HL-60/S4 (cell line): ENCODE results near the gene DLG2.

Experiments used
- in situ Hi-C: fragments of 300-500 bp; cut with MboI; formaldehyde crosslinking; loops from 2 replicates; pipeline ENCODE4 v1.14.3; 2022; ENCODE audit warnings: low sequenced_read_pairs

The DLG2 gene

GRCh38 chr11:85575388-85575787, 51.8 kb downstream of the DLG2 start:
- in situ Hi-C loops, result no loop called here

DNA sequence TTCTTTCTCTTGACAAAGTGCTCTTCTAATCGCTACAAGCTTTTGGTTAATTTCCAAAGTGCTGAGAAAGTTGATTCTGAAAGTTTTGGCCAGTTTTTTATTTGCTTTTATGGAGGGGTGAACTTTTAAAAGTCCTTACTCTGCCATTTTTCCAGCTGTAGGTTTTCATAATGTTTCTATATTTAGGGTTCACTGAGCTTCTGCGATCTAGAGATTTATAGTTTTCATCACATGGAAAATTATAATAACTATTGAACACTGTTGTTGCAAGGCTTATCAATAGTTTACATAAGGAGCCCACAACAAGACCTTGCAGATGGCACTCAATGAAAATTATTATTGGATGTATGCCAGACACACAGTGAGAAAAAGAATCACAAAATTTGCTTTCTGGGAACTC, 55.1 kb downstream of the DLG2 start:
- in situ Hi-C loops, result no loop called here

DNA sequence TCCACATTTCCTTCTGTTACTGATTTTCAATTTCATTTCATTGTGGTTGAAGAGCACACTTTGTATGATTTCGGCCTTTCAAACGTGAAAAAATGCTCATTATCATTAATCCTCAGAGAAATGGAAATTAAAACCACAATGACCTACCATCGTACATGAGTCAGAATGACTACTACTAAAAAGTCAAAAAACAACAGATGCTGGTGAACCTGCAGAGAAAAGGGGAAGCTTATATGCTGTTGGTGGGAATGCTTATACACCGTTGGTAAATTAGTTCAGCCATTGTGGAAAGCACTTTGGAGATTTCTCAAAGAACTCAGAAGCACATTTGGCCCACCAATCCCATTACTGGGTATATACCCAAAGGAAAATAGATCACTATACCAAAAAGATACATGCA, 57.6 kb downstream of the DLG2 start:
- in situ Hi-C loops, result no loop called here

DNA sequence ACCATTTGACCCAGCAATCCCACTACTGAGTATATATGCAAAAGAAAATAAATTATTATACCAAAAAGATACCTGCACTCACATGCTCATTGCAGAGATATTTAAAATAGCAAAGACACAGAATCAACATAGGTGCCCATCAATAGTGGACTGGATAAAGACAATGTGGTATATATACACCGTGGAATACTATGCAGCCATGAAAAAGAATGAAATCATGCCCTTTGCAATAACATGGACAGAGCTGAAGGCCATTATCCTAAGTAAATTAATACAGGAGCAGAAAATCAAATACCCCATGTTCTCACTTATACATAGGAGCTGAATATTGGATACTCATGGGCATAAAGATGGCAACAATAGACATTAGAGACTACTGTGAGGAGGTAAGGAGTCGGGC, 68.7 kb downstream of the DLG2 start:
- in situ Hi-C loops, result no loop called here

DNA sequence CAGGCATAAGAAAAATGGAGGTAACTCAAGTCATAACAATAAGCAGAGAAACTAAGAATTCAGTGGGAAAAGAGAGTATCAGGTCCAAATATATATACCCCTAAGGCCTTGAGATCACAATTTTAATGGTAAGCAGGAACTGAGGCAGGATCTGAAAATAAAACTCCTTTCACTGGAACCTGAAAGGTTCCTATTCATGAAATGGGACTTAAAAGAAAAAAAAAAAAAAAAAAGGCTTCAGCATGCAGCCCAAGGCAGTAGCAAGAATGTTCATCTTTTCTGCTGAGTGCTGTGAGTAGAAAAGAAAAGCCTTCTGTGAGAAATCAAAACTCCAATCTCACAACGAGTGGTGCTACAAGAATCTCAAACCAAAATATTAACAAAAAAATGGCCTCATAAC, 75.3 kb downstream of the DLG2 start:
- in situ Hi-C loops, result no loop called here

- in situ Hi-C loops, result no loop called here
These were observed 85.5 kb downstream of the DLG2 start for GRCh38 chr11:85541683-85542082.

GRCh38 chr11:85540635-85541205, 86.4 kb downstream of the DLG2 start:
- in situ Hi-C loops, result no loop called here

GRCh38 chr11:85540181-85540580, 87.0 kb downstream of the DLG2 start:
- in situ Hi-C loops, result no loop called here

DNA sequence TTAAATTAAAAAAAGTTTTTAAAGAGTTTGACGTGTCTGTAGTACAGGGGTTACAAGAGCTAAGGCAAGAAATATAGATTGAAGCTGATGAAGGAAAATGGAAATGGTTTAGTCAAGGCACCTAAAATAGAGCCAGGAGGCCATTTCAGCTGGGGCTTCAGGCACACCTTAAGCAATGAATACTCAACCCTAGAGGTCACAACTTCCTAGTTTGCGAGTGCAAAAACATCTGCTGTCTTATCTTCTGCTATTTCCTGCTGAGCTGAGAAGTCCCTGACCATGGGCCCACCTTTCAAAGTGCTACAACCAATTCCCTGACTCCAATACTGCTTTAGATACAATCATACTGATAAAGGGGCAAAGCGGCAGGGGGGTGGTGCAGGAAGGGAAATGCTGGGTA, 87.4 kb downstream of the DLG2 start:
- in situ Hi-C loops, result no loop called here

DNA sequence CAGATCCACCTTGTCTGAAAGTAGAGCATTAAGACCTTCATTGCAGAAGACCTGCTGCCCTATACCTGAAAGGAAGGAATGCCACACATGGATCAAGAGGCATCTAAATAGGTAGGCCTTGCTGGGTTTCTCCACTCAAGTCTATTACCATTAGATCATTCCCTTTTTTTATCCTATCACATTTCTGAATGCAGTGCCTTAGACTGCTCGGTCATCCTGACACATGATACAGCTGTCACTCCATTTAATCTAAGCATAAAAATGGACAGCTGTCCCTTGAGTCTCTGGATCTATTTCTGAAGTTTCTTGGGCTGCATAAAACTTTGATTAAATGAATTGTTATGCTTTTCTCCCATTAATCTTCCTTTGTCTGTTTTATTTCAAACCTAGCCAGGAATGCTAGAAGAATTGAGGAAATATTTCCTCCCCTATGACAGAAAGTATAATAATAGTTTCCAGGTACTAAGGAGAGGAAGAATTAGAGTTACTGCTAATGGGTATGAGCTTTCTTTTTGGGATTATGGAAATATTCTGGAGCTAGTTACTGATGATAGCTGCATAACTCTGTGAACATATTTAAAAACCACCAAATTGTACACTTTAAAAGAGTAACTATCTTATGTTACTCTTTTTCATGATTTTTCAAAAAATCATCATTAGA, 88.0 kb downstream of the DLG2 start:
- in situ Hi-C loops, result no loop called here

DNA sequence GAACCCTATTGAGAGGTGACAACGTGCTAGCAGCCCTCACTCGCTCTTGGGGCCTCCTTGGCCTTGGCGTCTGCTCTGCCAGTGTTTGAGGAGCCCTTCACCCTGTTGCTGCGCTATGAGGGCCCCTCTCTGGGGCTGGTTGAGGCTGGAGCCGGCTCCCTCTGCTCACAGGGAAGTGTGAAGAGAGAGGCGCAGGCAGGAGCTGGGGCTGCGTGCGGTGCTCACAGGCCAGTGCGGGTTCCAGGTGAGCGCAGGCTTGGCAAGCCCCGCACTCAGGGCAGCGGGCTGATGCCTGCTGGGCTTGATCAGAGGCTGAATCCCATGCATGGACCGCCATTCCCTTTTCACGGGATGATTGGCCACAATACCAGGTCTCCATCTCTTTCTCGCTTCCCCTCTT, 90.7 kb downstream of the DLG2 start:
- in situ Hi-C loops, result no loop called here

DNA sequence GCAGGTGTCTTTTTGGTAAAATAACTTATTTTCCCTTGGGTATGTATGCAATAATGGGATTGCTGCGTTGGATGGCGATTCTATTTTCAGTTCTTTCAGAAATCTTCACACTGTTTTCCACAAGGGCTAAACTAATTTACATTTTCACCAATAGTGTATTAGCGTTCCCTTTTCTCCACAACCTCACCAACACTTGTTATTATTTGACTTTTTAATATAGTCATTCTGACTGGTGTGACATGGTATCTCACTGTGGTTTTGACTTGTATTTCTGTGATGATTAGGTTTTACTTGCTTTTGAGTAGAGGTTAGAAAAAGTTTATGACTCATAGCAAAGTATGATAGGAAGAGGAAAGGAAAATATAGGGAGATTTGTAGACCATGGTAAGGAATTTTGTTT, 92.3 kb downstream of the DLG2 start:
- in situ Hi-C loops, result no loop called here

DNA sequence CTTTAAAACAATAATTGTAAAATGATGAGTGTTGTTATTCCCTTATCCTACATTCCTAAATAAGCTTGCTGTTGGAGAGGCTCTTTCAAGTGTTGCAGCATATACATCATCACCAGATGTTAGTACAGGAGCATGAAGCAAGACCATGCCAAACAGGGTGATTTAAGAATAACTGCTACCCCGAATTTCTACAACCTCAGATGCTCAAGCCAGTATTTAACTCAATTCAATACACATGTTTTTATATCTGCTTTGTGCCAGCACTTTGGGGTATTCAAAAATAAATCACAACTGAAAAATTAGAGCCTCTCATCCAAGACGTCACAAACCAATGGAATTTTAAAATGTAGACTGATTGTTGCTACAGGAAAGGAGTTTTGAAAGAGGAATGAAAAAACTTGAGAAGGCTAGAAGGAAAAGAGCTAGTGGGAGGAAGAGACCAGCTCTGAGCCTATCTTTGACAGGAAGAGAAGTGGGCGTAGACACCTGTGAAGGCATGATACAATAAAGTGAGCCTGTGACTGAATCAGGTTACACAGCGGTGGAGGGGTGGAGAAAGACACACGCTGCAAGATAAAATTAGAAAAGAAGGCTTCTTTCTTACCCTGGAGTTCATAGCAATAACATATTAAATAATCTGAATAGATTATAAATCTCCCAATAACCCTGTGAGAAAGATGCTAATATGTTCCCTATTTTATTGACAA, 95.8 kb downstream of the DLG2 start:
- in situ Hi-C loops, result no loop called here

- in situ Hi-C loops, result no loop called here
These were observed 96.5 kb downstream of the DLG2 start for GRCh38 chr11:85530634-85531033.

DNA sequence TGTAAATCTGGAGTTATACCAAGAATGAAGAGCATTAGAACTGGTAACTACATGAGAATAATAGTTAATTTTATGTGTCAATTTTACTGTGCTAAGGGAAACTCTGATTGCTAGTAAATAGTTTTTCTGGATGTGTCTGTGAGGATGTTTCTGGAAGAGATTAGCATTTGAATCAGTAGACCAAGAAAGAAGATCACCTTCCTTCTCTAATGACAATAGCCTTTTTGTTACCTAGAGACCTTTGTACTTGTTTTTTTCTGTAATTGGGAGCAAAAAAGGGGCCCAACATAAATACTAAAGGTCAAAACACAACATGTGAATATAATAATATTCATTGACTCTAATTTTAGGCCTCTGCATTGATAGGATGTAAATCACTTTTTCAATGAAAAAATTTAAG, 100.6 kb downstream of the DLG2 start:
- in situ Hi-C loops, result no loop called here

GRCh38 chr11:85525686-85526085, 101.5 kb downstream of the DLG2 start:
- in situ Hi-C loops, result no loop called here

DNA sequence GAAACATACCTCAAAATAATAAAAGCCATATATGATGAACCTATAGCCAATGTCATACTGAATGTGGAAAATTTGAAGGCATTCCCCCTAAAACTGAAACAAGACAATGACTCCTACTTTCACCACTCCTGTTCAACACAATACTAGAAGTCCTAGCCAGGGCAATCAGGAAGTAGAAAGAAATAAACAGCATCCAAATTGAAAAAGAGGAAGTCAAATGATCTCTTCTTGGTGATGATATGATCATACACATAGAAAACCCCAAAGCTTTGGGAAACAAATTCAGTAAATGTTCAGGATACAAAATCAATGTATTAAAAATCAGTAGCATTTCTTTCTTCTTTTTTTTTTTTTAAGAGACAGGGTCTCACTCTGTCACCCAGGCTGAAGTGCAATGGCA, 109.9 kb downstream of the DLG2 start:
- in situ Hi-C loops, result no loop called here

- in situ Hi-C loops, result no loop called here
These were observed 131.2 kb downstream of the DLG2 start for GRCh38 chr11:85495918-85496317.

DNA sequence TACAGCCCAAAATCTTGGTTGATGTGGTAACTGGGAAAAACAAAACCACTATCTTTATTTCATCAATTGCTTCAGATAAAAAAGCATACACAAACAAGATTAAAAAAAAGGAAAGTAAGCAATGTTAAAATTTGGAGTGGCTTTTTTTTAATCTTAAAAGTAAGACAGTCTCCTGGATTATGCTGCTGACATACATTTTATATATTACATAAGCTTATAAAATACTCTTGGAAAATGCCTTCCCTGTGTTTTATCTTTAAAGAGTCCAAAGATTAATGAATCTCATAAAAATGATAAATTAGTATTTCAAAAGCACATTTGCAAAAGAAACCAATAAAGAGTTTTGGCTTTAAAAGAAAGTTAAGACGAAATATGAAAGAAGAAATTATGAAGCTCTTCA, 132.7 kb downstream of the DLG2 start:
- in situ Hi-C loops, result no loop called here

DNA sequence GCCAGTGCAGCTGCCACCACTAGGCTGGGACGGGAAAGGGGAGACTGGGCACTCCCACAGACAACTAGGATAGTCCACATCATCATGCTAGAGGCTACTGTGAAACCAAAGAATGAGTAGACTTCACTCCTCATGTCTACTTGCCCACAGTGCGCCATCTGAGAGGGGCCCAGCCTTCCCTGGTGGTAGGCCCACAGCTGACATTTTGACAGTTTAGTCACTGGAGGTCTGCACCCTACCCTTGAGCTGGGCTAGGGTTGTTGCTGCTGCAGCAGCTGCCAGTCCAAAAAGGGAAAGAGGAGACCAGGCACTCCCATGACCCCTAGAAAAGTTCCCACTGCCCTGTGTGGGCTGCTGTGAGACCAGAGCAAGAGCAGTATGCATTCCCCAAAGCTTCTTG, 141.2 kb downstream of the DLG2 start:
- in situ Hi-C loops, result no loop called here

- in situ Hi-C loops, result no loop called here
These were observed 143.3 kb downstream of the DLG2 start for GRCh38 chr11:85483861-85484260.

DNA sequence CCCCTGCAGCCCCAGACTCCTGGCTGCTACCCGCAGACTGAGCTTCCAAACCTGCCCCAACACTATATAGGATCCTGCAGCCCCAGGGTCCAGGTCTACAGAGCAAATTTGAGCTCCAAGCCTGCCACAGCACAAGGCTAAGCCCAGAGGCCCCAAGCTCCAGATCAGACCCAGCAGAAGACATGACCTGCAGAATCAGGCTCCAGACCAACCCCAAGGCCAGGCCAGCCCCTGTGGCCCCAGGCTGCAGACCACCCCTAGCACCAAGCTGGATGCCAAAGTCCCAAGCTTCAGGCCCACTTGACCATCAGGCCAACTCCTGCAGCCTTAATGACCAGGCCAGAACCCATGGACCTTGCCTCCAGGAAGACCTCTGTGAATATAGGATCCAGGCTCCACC, 145.3 kb downstream of the DLG2 start:
- in situ Hi-C loops, result no loop called here
